NCI-H2107 (cell line): ENCODE measurements around the gene AHDC1.

Experiments used
- DNase-seq: peaks from one replicate; lab custom pipeline; 2025; lab: John Stamatoyannopoulos, UW

Gene AHDC1

GRCh38 chr1:27615346-27616192 lies 11.6 kb upstream of the AHDC1 start:
- DNase-seq: no peak

- no peak for DNase-seq
Observed at GRCh38 chr1:27614625-27615344, 10.8 kb upstream of the AHDC1 start.

GRCh38 chr1:27614043-27614624 lies 10.2 kb upstream of the AHDC1 start:
- no peak for DNase-seq

GRCh38 chr1:27612718-27613117 lies 8.8 kb upstream of the AHDC1 start:
- DNase-seq: no peak

- DNase-seq: no peak
Observed at GRCh38 chr1:27611450-27611849, 7.5 kb upstream of the AHDC1 start.

GRCh38 chr1:27609618-27610240 lies 5.8 kb upstream of the AHDC1 start:
- DNase-seq: no peak

GRCh38 chr1:27609210-27609555 lies 5.2 kb upstream of the AHDC1 start:
- DNase-seq: no peak

- DNase-seq: no peak
Observed at GRCh38 chr1:27607239-27607804, 3.4 kb upstream of the AHDC1 start.

- no peak for DNase-seq
Observed at GRCh38 chr1:27606708-27607238, 2.8 kb upstream of the AHDC1 start.

- DNase-seq: peak; percentile 34
Observed at GRCh38 chr1:27605796-27606707, 2.1 kb upstream of the AHDC1 start.

- DNase-seq: no peak
Observed at GRCh38 chr1:27605300-27605766, 1.4 kb upstream of the AHDC1 start.

GRCh38 chr1:27604579-27605299 lies 795 bp upstream of the AHDC1 start:
- no peak for DNase-seq

GRCh38 chr1:27603309-27603680 lies 649 bp downstream of the AHDC1 start:
- DNase-seq: no peak

- DNase-seq: peak; percentile 50
Observed at GRCh38 chr1:27602462-27603308, 1.3 kb downstream of the AHDC1 start.

- DNase-seq: no peak
Observed at GRCh38 chr1:27601771-27602461, 2.0 kb downstream of the AHDC1 start.

GRCh38 chr1:27601321-27601770 lies 2.6 kb downstream of the AHDC1 start:
- no peak for DNase-seq

- DNase-seq: no peak
Observed at GRCh38 chr1:27600498-27601175, 3.3 kb downstream of the AHDC1 start.
